ENCODE results near the gene SFMBT2.

Gene SFMBT2

GRCh38 chr10:7424315-7424714, 13.5 kb upstream of the SFMBT2 start:
- Histone ChIP-seq H3K4me1 (ENCODE audit: low read length) (peaks cover 67% of the 10 kb centered on the region), H3K9me3 (ENCODE audit: insufficient read depth, low read length) (no peaks in the 10 kb centered on the region), H3K27me3 (ENCODE audit: low read depth, low read length) (no peaks in the 10 kb centered on the region), H3K36me3 (replicated peaks; ENCODE audit: low read depth, low read length) (no peaks in the 10 kb centered on the region), H3K27ac (ENCODE audit: low read length) (peak overlapping the region; percentile 27), H3K79me2 (ENCODE audit: low read length) (no peaks in the 10 kb centered on the region), H4K20me1 (ENCODE audit: insufficient read depth, low read length) (no peaks in the 10 kb centered on the region), H3K4me3 (ENCODE audit: low read length) (peak overlapping the region; percentile 57), H3K4me2 (ENCODE audit: low read length) (peak overlapping the region; percentile 75), H2AFZ (ENCODE audit: low read depth, low read length) (peak overlapping the region; percentile 83), H3K9ac (ENCODE audit: low read length) (peak overlapping the region; percentile 45)
- TF ChIP-seq EZH2phosphoT487 (IDR thresholded peaks at IDR 0.05; ENCODE audit: low read depth) (no peak), CTCF (IDR thresholded peaks at IDR 0.05; ENCODE audit: low read depth, low read length) (peak; percentile 64)

DNA sequence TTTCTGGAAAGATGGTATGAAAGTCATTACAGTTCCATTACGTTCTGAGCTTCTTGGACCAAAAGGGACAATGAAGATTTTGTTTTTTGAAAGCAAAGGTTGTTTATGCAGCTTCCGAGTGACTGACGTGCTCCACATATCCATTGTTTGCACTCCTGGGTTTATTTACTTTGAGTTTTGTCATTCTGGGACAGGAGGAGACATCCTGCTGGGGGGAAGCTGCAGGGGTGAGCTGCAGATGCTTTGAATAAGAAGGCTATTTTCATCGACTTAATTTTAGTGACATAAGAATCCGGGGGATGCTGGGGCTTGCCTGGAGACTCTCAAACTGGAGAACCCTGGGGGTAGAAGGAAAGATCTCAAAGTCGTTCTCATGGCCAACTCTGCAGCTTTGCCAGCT, 12.7 kb upstream of the SFMBT2 start:
- Histone ChIP-seq H3K9ac (ENCODE audit: low read length) (no peak overlapping the region), H3K4me1 (ENCODE audit: low read length) (peaks cover 62% of the 10 kb centered on the region), H3K36me3 (replicated peaks; ENCODE audit: low read depth, low read length) (no peaks in the 10 kb centered on the region), H3K27me3 (ENCODE audit: low read depth, low read length) (no peaks in the 10 kb centered on the region), H3K79me2 (ENCODE audit: low read length) (no peaks in the 10 kb centered on the region), H3K9me3 (ENCODE audit: insufficient read depth, low read length) (no peaks in the 10 kb centered on the region), H2AFZ (ENCODE audit: low read depth, low read length) (no peak overlapping the region; the same call in 1 of the 2 replicates), H3K27ac (ENCODE audit: low read length) (no peak overlapping the region), H3K4me2 (ENCODE audit: low read length) (peak overlapping the region; percentile 75), H3K4me3 (ENCODE audit: low read length) (no peak overlapping the region), H4K20me1 (ENCODE audit: insufficient read depth, low read length) (no peaks in the 10 kb centered on the region)
- TF ChIP-seq CTCF (IDR thresholded peaks at IDR 0.05; ENCODE audit: low read depth, low read length): no peak
- TF ChIP-seq EZH2phosphoT487 (IDR thresholded peaks at IDR 0.05; ENCODE audit: low read depth): no peak

DNA sequence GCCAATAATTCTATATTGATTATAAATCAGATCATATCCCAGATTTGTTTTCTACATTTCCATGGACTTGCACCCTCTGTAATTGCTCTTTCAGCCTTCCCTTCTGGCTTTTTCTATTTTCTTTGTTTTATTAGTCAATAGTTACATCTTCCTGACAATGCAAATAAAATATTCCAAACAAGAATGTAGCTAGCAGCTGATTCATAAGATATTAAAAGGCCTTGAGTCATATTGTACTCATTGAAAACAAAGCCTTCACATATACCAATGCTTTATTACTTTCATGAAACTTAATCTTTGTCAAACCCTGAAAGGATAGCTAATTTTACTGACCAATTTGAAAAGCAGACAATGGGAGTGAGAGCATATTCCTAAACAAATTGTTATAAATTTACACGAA, 10.7 kb upstream of the SFMBT2 start:
- no peaks in the 10 kb centered on the region for H3K27me3 ChIP-seq (ENCODE audit: low read depth, low read length)
- no peak overlapping the region for H2AFZ ChIP-seq (ENCODE audit: low read depth, low read length)
- peaks cover 72% of the 10 kb centered on the region for H3K4me1 ChIP-seq (ENCODE audit: low read length)
- no peaks in the 10 kb centered on the region for H3K36me3 ChIP-seq (replicated peaks; ENCODE audit: low read depth, low read length)
- H3K79me2 ChIP-seq (ENCODE audit: low read length): no peaks in the 10 kb centered on the region
- H3K27ac ChIP-seq (ENCODE audit: low read length): no peak overlapping the region
- no peak overlapping the region for H3K4me3 ChIP-seq (ENCODE audit: low read length)
- H4K20me1 ChIP-seq (ENCODE audit: insufficient read depth, low read length): no peaks in the 10 kb centered on the region
- H3K9me3 ChIP-seq (ENCODE audit: insufficient read depth, low read length): no peaks in the 10 kb centered on the region
- H3K4me2 ChIP-seq (ENCODE audit: low read length): no peak overlapping the region
- TF ChIP-seq EZH2phosphoT487 (IDR thresholded peaks at IDR 0.05; ENCODE audit: low read depth) (no peak), CTCF (IDR thresholded peaks at IDR 0.05; ENCODE audit: low read depth, low read length) (no peak)
- H3K9ac ChIP-seq (ENCODE audit: low read length): no peak overlapping the region

DNA sequence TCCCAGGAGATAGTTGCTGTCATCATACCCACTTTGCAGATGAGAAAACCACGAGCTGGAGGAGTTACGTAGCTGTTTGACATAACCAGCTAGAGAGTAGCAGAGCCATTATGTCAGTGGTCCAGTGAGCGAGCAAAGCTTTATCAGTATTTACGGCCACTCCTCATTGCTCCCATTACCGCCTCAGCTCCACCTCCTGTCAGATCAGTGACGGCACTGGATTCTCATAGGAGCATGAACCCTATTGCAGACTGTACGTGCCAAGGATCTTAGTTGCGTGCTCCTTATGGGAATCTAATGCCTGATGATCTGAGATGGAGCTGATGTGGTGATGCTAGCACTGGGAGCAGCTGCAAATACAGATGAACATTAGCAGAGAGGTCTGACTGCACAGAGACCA, 9.2 kb upstream of the SFMBT2 start:
- H3K27me3 ChIP-seq (ENCODE audit: low read depth, low read length): no peaks in the 10 kb centered on the region
- peak overlapping the region; percentile 43 for H3K4me3 ChIP-seq (ENCODE audit: low read length)
- H3K79me2 ChIP-seq (ENCODE audit: low read length): no peaks in the 10 kb centered on the region
- H4K20me1 ChIP-seq (ENCODE audit: insufficient read depth, low read length): no peaks in the 10 kb centered on the region
- no peak overlapping the region for H2AFZ ChIP-seq (ENCODE audit: low read depth, low read length)
- no peaks in the 10 kb centered on the region for H3K36me3 ChIP-seq (replicated peaks; ENCODE audit: low read depth, low read length)
- no peak for TF ChIP-seq CTCF (IDR thresholded peaks at IDR 0.05; ENCODE audit: low read depth, low read length)
- no peak for TF ChIP-seq EZH2phosphoT487 (IDR thresholded peaks at IDR 0.05; ENCODE audit: low read depth)
- no peaks in the 10 kb centered on the region for H3K9me3 ChIP-seq (ENCODE audit: insufficient read depth, low read length)
- H3K9ac ChIP-seq (ENCODE audit: low read length): no peak overlapping the region
- no peak overlapping the region for H3K27ac ChIP-seq (ENCODE audit: low read length)
- peaks cover 57% of the 10 kb centered on the region for H3K4me1 ChIP-seq (ENCODE audit: low read length)
- H3K4me2 ChIP-seq (ENCODE audit: low read length): peak overlapping the region; percentile 70
